H1 (cell line): ENCODE results near the gene TCN2. TPM values are rescaled to one million over a fixed set of nuclear protein-coding genes. Genes with fewer than 3 reads are reported as not detected.

Experiments
- CHD7 ChIP-seq: fragments of 300-600 bp; sonication (generic); IDR thresholded peaks from 2 replicates; pipeline ENCODE4 v1.7.1; 2012; ENCODE audit warnings: low read length, moderate library complexity, mild to moderate bottlenecking, inconsistent platforms; ENCODE audit not compliant: insufficient replicate concordance
- CTBP2 ChIP-seq: IDR thresholded peaks from 2 replicates; pipeline ENCODE4 v1.7.0; 2011; ENCODE audit warnings: borderline replicate concordance, mild to moderate bottlenecking, moderate library complexity, mixed read lengths, low read length; ENCODE audit not compliant: insufficient read depth, insufficient read length
- GABPA ChIP-seq: IDR thresholded peaks from 2 replicates; pipeline ENCODE4 v1.6.1; 2011; ENCODE audit warnings: mild to moderate bottlenecking, low read length, moderate library complexity, borderline replicate concordance; ENCODE audit not compliant: insufficient read depth
- JUND ChIP-seq: IDR thresholded peaks from 2 replicates; pipeline ENCODE4 v1.6.1; 2011; ENCODE audit warnings: mild to moderate bottlenecking, improper control_type of control experiment, low read length
- SIN3A ChIP-seq, 2 experiments: IDR thresholded peaks in 1 of 2; conservative IDR thresholded peaks in 1 of 2; 2 replicates each; pipeline ENCODE4 v1.6.1; 2011 to 2012; ENCODE audit warnings: low read length in 2 of 2, improper control_type of control experiment in 1 of 2, low read depth in 1 of 2, mild to moderate bottlenecking in 1 of 2
- SP4 ChIP-seq: IDR thresholded peaks from 2 replicates; pipeline ENCODE4 v1.6.1; 2012; ENCODE audit warnings: low read length, inconsistent platforms
- SRF ChIP-seq: IDR thresholded peaks from 2 replicates; pipeline ENCODE4 v1.6.1; 2011; ENCODE audit warnings: mild to moderate bottlenecking, low read depth, low read length, moderate library complexity
- polyA plus RNA-seq, 7 experiments: library from polyadenylated mRNA; depleted of rRNA in 3 of 7; stranded (reverse) in 5 of 7; unstranded in 2 of 7; fragments of >200 nt in 5 of 7; fragments of 200-250 nt in 2 of 7; gene quantifications; 1 replicate in 5 of 7; 2 replicates in 1 of 7; 4 replicates in 1 of 7; pipeline versions ENCODE4 v1.2.1 to v1.2.3, GENCODE V29; 2011 to 2013; ENCODE audit warnings: missing spikeins in 2 of 7, mixed read lengths in 2 of 7
- total RNA-seq: library from RNA; stranded (reverse); fragmentation: NEBNext Ultra II Directional; extraction: Animal tissue kit (Norgen Biotek cat#: 25700); gene quantifications from 2 replicates; pipeline ENCODE4 v1.2.1, GENCODE V29; 2021
- TF ChIP-seq, protein P1 (sequence below): IDR thresholded peaks from 2 replicates; pipeline ENCODE4 v1.6.1; 2012; ENCODE audit warnings: inconsistent platforms

Gene TCN2
- total and polyA plus RNA-seq, 2 of the 8 experiments (the other 6 are each of a cell fraction or from before 2014, with no cell fraction given), result 30.0 to 87.8 TPM

GRCh38 chr22:30635273-30636225 lies 28.6 kb downstream of the TCN2 start, which contains the start of gene SLC35E4 (continued):
- no peak for TF ChIP-seq CHD7
- TF ChIP-seq JUND, result no peak
- TF ChIP-seq SIN3A (conservative IDR thresholded peaks at IDR 0.05 in 1 of 2, IDR thresholded peaks at IDR 0.05 in 1 of 2; ENCODE audit: low read depth in 1 of 2, low read length in 2 of 2), result no peak; a peak in 1 of 4 replicates
- no peak for TF ChIP-seq SRF
- TF ChIP-seq, protein P1, sequence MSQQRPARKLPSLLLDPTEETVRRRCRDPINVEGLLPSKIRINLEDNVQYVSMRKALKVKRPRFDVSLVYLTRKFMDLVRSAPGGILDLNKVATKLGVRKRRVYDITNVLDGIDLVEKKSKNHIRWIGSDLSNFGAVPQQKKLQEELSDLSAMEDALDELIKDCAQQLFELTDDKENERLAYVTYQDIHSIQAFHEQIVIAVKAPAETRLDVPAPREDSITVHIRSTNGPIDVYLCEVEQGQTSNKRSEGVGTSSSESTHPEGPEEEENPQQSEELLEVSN, result no peak
- no peak for TF ChIP-seq SP4
- TF ChIP-seq GABPA, result no peak
- TF ChIP-seq CTBP2, result no peak
